Aorta (tissue), 5 donors: ENCODE measurements around the gene TBL2. TPM values are rescaled to one million over a fixed set of nuclear protein-coding genes. Genes with fewer than 3 reads are reported as not detected.
"Not testable (repeated sequence)": the region's sequence is repeated elsewhere in the genome, so short reads cannot be mapped to it uniquely, and the experiment has no call there.

Experiments used
- ATAC-seq: fragments of 200-7000 bp; cut with Tn5 transposase; one replicate; pipeline ENCODE4 v1.9.1; 2022; ENCODE audit warnings: moderate library complexity; ENCODE audit not compliant: low FRiP score
- DNase-seq, 2 donors: peaks; one replicate each; pipeline ENCODE4 v3.0.0-alpha.2; 2020
- H3K27ac ChIP-seq, 2 donors: one replicate each; pipeline ENCODE4 v1.5.1; 2013; ENCODE audit warnings: low read length in 2 of 2, mild to moderate bottlenecking in 2 of 2, moderate library complexity in 2 of 2, control low read depth in 1 of 2, inconsistent platforms in 1 of 2, low read depth in 1 of 2
- H3K27me3 ChIP-seq, 2 donors: one replicate each; pipeline ENCODE4 v1.6.1; 2013; ENCODE audit warnings: control low read depth in 1 of 2, low read length in 1 of 2, mild to moderate bottlenecking in 1 of 2, moderate library complexity in 1 of 2; ENCODE audit not compliant: insufficient read depth in 2 of 2, control insufficient read depth in 1 of 2
- H3K36me3 ChIP-seq, 2 donors: one replicate each; pipeline ENCODE4 v1.6.1; 2013; ENCODE audit warnings: control low read depth in 1 of 2, low read length in 1 of 2, mild to moderate bottlenecking in 1 of 2; ENCODE audit not compliant: insufficient read depth in 2 of 2, control insufficient read depth in 1 of 2
- H3K4me1 ChIP-seq, 2 donors: one replicate each; pipeline ENCODE4 v1.6.1; 2013; ENCODE audit warnings: low read length in 2 of 2, control low read depth in 1 of 2, mild to moderate bottlenecking in 1 of 2, moderate library complexity in 1 of 2; ENCODE audit not compliant: insufficient read depth in 2 of 2, control insufficient read depth in 1 of 2
- H3K4me3 ChIP-seq, 2 donors: one replicate each; pipeline ENCODE4 v1.5.1; 2013; ENCODE audit warnings: low read length in 2 of 2, control low read depth in 1 of 2, mild to moderate bottlenecking in 1 of 2
- H3K9me3 ChIP-seq: one replicate; pipeline ENCODE4 v1.6.1; 2013; ENCODE audit warnings: mild to moderate bottlenecking, low read length; ENCODE audit not compliant: control insufficient read depth
- WGBS, 2 donors: extraction: QIAGEN DNeasy Blood & Tissue Kit; methylation state at CpG; one replicate each; pipeline ENCODE4 v1.1.7; 2013; 5-methylcytosine and 5-hydroxymethylcytosine counted together
- intact Hi-C, 2 donors: fragments of 100-400 bp; cut with DNase I; formaldehyde crosslinking; loops; one replicate each; pipeline versions ENCODE4 v1.14.2 to v1.15.0; 2022
- polyA plus RNA-seq, 2 donors: library from polyadenylated mRNA; stranded (reverse); fragments of 200-250 nt; gene quantifications; one replicate each; pipeline ENCODE4 v1.2.3, GENCODE V29; 2013
- total RNA-seq, 2 donors: library from RNA; stranded (reverse); fragmentation: NEBNext Ultra II Directional; extraction: Animal tissue kit (Norgen Biotek cat#: 25700); gene quantifications; one replicate each; pipeline ENCODE4 v1.2.1, GENCODE V29; 2021
- donor health status: healthy with polysubstance abuse.
- donor health status: Bipolar disorder and iron deficiency.
- donor health status: DM: no; HTN: no; CAD: no.
- donor health status: DM: no; HTN: no; CAD: no.
- donor health status: DM: yes; HTN: yes; CAD: no.

Gene TBL2
- total and polyA plus RNA-seq, 4 donors = 17.7 to 27.7 (median 24.6) TPM

DNA sequence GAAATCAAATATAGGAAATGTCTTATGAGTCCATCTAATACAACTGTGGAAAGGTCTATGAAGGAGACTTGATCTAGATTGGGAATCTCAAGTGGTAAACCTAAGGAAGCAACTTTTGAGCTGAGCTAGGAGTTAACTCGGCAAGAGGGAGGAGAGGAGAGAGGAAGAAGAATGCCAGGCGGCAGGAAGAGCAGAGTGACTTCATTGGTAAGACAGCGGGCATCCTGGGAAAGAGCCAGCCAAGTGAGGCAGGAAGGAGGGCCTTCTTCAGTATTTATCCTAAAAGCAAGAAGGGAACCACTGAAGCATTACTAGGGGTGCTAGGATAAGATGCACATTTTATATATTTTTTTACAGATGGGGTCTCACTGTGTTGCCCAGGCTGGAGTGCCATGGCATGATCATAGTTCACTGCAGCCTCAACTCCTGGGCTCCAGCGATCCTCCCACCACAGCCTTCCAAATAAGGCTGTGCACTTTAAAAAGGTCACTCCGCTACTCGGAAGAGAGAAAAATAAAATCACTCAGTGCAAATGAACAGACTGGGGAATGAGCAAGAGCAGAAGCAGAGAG is 22.9 kb downstream of the TBL2 start:
- no peak for ATAC-seq
- no peaks in the 10 kb centered on the region for H3K36me3 ChIP-seq
- peaks cover 0 to 3% of the 10 kb centered on the region in 2 donors for H3K4me1 ChIP-seq
- no peak for DNase-seq
- H3K27me3 ChIP-seq = no peaks in the 10 kb centered on the region
- WGBS, 2 donors = 41 to 44% methylated on average over 6 of the region's 6 CpGs
- H3K27ac ChIP-seq = no peak overlapping the region
- no peaks in the 10 kb centered on the region for H3K9me3 ChIP-seq
- H3K4me3 ChIP-seq = no peak overlapping the region
- intact Hi-C loops = loop anchor here in 1 of 2 donors (5.0 kb wide), 1 partner anchor 33 kb away; the partner anchor contains the start of gene BAZ1B

DNA sequence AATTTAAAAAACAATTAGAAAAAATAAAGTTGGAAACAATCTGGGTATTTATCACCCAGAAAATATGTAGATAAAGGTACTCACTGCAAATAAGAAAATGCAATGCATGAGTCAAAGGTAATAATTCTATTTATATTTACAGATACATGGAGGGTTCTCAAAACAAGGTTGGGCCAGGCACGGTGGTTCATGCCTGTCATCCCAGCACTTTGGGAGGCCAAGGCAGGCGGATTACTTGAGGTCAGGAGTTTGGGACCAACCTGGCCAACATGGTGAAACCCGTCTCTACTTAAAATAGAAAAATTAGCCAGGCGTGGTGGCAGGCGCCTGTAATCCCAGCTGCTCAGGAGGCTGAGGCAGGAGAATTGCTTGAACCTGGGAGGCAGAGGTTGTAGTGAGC is 28.3 kb downstream of the TBL2 start:
- H3K4me1 ChIP-seq, DNase-seq, intact Hi-C loops, H3K27ac ChIP-seq, H3K9me3 ChIP-seq, ATAC-seq, H3K27me3 ChIP-seq, H3K36me3 ChIP-seq, H3K4me3 ChIP-seq: not testable (repeated sequence)
- 80 to 87% methylated on average over 5 of the region's 5 CpGs for WGBS, 2 donors

GRCh38 chr7:73549176-73549575 is 29.2 kb downstream of the TBL2 start:
- Histone ChIP-seq H3K27ac (no peak overlapping the region), H3K9me3 (no peaks in the 10 kb centered on the region), H3K4me3 (no peak overlapping the region), H3K4me1 (no peaks in the 10 kb centered on the region), H3K36me3 (no peaks in the 10 kb centered on the region), H3K27me3 (no peaks in the 10 kb centered on the region)
- DNase-seq (no peak), ATAC-seq (no peak)
- intact Hi-C loops = no loop called here
- 74 to 77% methylated on average over 4 of the region's 4 CpGs for WGBS, 2 donors

DNA sequence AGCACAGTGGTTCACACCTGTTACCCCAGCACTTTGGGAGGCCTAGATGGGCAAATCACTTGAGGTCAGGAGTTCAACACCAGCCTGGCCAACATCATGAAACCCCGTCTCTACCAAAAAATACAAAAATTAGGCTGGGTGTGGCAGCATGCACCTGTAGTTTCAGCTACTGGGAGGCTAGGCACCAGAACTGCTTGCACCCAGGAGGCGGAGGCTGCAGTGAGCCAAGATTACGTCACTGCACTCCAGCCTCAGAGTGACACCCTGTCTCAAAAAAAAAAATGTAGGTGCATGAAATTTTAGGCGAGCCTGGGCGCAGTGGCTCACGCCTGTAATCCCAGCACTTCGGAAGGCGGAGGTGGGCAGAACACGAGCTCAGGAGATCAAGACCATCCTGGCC is 30.5 kb downstream of the TBL2 start:
- 90 to 91% methylated on average over 9 of the region's 9 CpGs for WGBS, 2 donors
- H3K4me3 ChIP-seq = no peak overlapping the region
- no peak for ATAC-seq

DNA sequence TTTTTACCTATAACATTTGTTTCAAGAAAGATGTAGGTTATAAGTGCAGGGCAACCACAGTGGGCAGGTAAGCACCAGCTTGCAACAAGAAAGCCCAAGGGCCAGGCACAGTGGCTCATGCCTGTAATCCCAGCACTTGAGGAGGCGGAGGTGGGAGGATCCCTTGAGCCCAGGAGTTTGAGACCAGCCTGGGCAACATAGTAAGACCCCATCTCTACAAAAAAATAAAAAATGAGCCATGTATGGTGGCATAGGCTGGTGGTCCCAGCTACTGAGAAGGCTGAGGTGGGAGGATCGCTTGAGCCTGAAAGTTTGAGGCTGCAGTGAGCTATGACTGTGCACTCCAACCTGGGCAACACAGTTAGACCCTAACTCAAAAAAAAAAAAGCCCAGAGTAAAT is 33.7 kb downstream of the TBL2 start:
- no peak overlapping the region for H3K27ac ChIP-seq
- H3K4me1 ChIP-seq = no peaks in the 10 kb centered on the region
- H3K27me3 ChIP-seq = no peaks in the 10 kb centered on the region
- DNase-seq (no peak), ATAC-seq (no peak)
- peaks cover 0 to 10% of the 10 kb centered on the region in 2 donors for H3K36me3 ChIP-seq
- 100% methylated on average over 2 of the region's 2 CpGs for WGBS, 2 donors
- intact Hi-C loops = no loop called here
- no peaks in the 10 kb centered on the region for H3K9me3 ChIP-seq
- no peak overlapping the region for H3K4me3 ChIP-seq

More for the DNA sequence above, 30.5 kb downstream of the TBL2 start:
- no peak for DNase-seq
- Histone ChIP-seq H3K4me1 (no peaks in the 10 kb centered on the region), H3K9me3 (no peaks in the 10 kb centered on the region), H3K27me3 (no peaks in the 10 kb centered on the region), H3K27ac (no peak overlapping the region), H3K36me3 (no peaks in the 10 kb centered on the region)
- intact Hi-C loops = no loop called here

DNA sequence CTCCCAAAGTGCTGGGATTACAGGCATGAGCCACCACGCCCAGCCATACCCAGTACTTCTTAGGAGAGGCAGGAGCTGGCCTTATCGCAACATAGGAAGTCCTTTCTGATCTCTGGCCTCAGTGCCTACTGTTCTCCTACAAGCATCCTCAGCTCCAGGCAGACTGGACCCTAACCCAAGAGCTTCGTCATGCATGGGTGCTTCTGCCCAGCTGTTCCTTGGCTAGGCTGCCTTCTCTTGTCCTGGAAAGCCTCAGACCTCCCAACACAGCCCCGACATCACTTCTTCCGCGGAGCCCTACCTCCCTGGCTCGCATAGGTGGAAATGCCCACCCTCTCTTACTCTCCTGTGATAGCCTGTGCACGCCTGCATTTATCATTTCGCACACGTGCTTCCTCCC is 36.7 kb downstream of the TBL2 start:
- H3K36me3 ChIP-seq = peaks cover 0 to 14% of the 10 kb centered on the region in 2 donors
- ATAC-seq (no peak), DNase-seq (no peak)
- 92 to 95% methylated on average over 10 of the region's 10 CpGs for WGBS, 2 donors
- H3K9me3 ChIP-seq = no peaks in the 10 kb centered on the region
- no peaks in the 10 kb centered on the region for H3K4me1 ChIP-seq
- H3K27me3 ChIP-seq = no peaks in the 10 kb centered on the region
- H3K4me3 ChIP-seq = no peak overlapping the region
- H3K27ac ChIP-seq = no peak overlapping the region
- intact Hi-C loops = no loop called here

DNA sequence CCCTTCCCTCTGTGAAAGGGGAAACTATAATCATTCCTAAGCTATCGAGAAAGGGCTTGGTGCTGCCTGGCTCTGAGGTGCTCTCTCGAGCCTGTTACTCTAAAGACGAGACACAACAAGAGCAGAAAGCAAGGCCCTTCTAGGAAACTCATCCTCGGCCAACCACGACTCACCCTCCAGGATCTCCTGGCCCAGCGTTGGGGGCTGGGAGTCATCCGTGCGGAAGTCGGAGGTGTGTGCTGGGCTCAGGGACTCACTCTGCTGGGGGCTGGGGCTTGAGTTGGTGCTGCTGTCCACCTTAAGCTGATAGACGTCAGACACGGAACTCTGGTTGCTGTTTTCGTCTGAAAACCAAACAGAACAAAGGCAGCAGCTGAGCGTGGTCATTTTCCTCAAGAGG is 38.7 kb downstream of the TBL2 start:
- Histone ChIP-seq H3K27me3 (no peaks in the 10 kb centered on the region), H3K4me3 (no peak overlapping the region), H3K4me1 (no peaks in the 10 kb centered on the region), H3K36me3 (peaks cover 0 to 17% of the 10 kb centered on the region in 2 donors), H3K9me3 (no peaks in the 10 kb centered on the region), H3K27ac (no peak overlapping the region)
- ATAC-seq (no peak), DNase-seq (no peak)
- intact Hi-C loops = no loop called here
- WGBS, 2 donors = 89 to 90% methylated on average over 13 of the region's 13 CpGs

DNA sequence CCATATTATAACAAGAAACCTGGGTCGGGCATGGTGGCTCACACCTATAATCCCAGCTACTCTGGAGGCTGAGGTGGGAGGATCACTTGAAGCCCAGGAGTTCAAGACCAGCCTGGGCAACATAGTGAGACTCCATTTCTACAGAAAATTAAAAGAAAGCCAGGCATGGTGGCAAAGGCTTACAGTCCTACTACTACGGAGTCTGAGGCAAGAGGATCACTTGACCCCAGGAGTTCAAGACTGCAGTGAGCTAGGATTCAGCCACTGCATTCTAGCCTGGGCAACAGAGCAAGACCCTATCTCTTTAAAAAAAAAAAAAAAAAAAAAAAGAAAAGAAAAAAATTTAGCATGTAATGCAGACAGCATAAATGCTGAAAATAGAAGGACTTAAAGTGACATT is 39.9 kb downstream of the TBL2 start:
- H3K4me1 ChIP-seq, intact Hi-C loops, H3K27me3 ChIP-seq, H3K27ac ChIP-seq, DNase-seq, H3K9me3 ChIP-seq, H3K4me3 ChIP-seq, ATAC-seq: not testable (repeated sequence)
- 94 to 100% methylated on average over 2 of the region's 2 CpGs for WGBS, 2 donors
- peaks cover 0 to 17% of the 10 kb centered on the region in 2 donors for H3K36me3 ChIP-seq

- DNase-seq (peak in 1 of 2 donors; percentile 71), ATAC-seq (no peak)
- no peaks in the 10 kb centered on the region for H3K27me3 ChIP-seq
- no peaks in the 10 kb centered on the region for H3K4me1 ChIP-seq
- H3K36me3 ChIP-seq = peaks cover 0 to 14% of the 10 kb centered on the region in 2 donors
- WGBS, 2 donors = 90 to 91% methylated on average over 16 of the region's 16 CpGs
- intact Hi-C loops = no loop called here
- H3K9me3 ChIP-seq = no peaks in the 10 kb centered on the region
- no peak overlapping the region for H3K27ac ChIP-seq
- no peak overlapping the region for H3K4me3 ChIP-seq
Observed at GRCh38 chr7:73537051-73537450, 41.3 kb downstream of the TBL2 start.
